ENCODE results near the gene PCAT7. TPM values are rescaled to one million over a fixed set of nuclear protein-coding genes. Genes with fewer than 3 reads are reported as not detected.
A peak's percentile ranks its signal among the peaks of the same experiment; 100 is the strongest.

Gene PCAT7
- total RNA-seq, 2 donors from 2014 or later = not detected

- peaks cover 8% of the 10 kb centered on the region for H3K4me1 Mint-ChIP-seq
- H3K36me3 Mint-ChIP-seq (ENCODE audit: low read depth) = no peaks in the 10 kb centered on the region
- DNase-seq (no peak), ATAC-seq (no peak)
- H3K27ac Mint-ChIP-seq = no peak overlapping the region
- peaks cover 17% of the 10 kb centered on the region for H3K27me3 Mint-ChIP-seq
- H3K4me3 Mint-ChIP-seq = no peak overlapping the region
- H3K9me3 ChIP-seq (ENCODE audit: control insufficient read depth, low read length, poor library complexity, severe bottlenecking) = no peaks in the 10 kb centered on the region
Observed at GRCh38 chr9:94599102-94599501, 44.2 kb downstream of the PCAT7 start.

- Mint-ChIP-seq H3K27me3 (peaks cover 6% of the 10 kb centered on the region), H3K4me3 (no peak overlapping the region), H3K27ac (no peak overlapping the region), H3K36me3 (ENCODE audit: low read depth) (no peaks in the 10 kb centered on the region), H3K4me1 (peaks cover 6% of the 10 kb centered on the region)
- H3K9me3 ChIP-seq (ENCODE audit: control insufficient read depth, low read length, poor library complexity, severe bottlenecking) = no peaks in the 10 kb centered on the region
- DNase-seq = no peak
- ATAC-seq = no peak
Observed at GRCh38 chr9:94600258-94600657, 45.4 kb downstream of the PCAT7 start.

GRCh38 chr9:94600715-94601114, 45.8 kb downstream of the PCAT7 start:
- Mint-ChIP-seq H3K27me3 (peaks cover 9% of the 10 kb centered on the region), H3K4me1 (peaks cover 6% of the 10 kb centered on the region), H3K36me3 (ENCODE audit: low read depth) (no peaks in the 10 kb centered on the region), H3K4me3 (no peak overlapping the region), H3K27ac (no peak overlapping the region)
- no peaks in the 10 kb centered on the region for H3K9me3 ChIP-seq (ENCODE audit: control insufficient read depth, low read length, poor library complexity, severe bottlenecking)
- DNase-seq = no peak
- ATAC-seq = no peak

GRCh38 chr9:94602666-94603065, 47.8 kb downstream of the PCAT7 start:
- H3K4me3 Mint-ChIP-seq = peak overlapping the region; percentile 41
- DNase-seq (no peak), ATAC-seq (no peak)
- H3K27me3 Mint-ChIP-seq = peaks cover 18% of the 10 kb centered on the region
- no peaks in the 10 kb centered on the region for H3K9me3 ChIP-seq (ENCODE audit: control insufficient read depth, low read length, poor library complexity, severe bottlenecking)
- no peaks in the 10 kb centered on the region for H3K36me3 Mint-ChIP-seq (ENCODE audit: low read depth)
- peaks cover 6% of the 10 kb centered on the region for H3K4me1 Mint-ChIP-seq
- H3K27ac Mint-ChIP-seq = no peak overlapping the region

- DNase-seq = peak; percentile 22 to 57 (median 22)
- peaks cover 6% of the 10 kb centered on the region for H3K4me1 Mint-ChIP-seq
- H3K27me3 Mint-ChIP-seq = peaks cover 15% of the 10 kb centered on the region
- peak; percentile 90 for ATAC-seq
- H3K9me3 ChIP-seq (ENCODE audit: control insufficient read depth, low read length, poor library complexity, severe bottlenecking) = no peaks in the 10 kb centered on the region
- H3K4me3 Mint-ChIP-seq = peak overlapping the region; percentile 41
- no peak overlapping the region for H3K27ac Mint-ChIP-seq
- no peaks in the 10 kb centered on the region for H3K36me3 Mint-ChIP-seq (ENCODE audit: low read depth)
Observed at GRCh38 chr9:94603259-94604160, 48.6 kb downstream of the PCAT7 start.

GRCh38 chr9:94606646-94607422, 52.0 kb downstream of the PCAT7 start:
- no peak for DNase-seq
- H3K9me3 ChIP-seq (ENCODE audit: control insufficient read depth, low read length, poor library complexity, severe bottlenecking) = no peaks in the 10 kb centered on the region
- H3K27me3 Mint-ChIP-seq = peaks cover 26% of the 10 kb centered on the region
- H3K4me3 Mint-ChIP-seq = no peak overlapping the region
- H3K27ac Mint-ChIP-seq = no peak overlapping the region
- peaks cover 12% of the 10 kb centered on the region for H3K4me1 Mint-ChIP-seq
- no peak for ATAC-seq
- peaks cover 3% of the 10 kb centered on the region for H3K36me3 Mint-ChIP-seq (ENCODE audit: low read depth)

- Mint-ChIP-seq H3K27me3 (peaks cover 26% of the 10 kb centered on the region), H3K4me3 (no peak overlapping the region), H3K4me1 (peaks cover 15% of the 10 kb centered on the region), H3K36me3 (ENCODE audit: low read depth) (peaks cover 3% of the 10 kb centered on the region), H3K27ac (no peak overlapping the region)
- ATAC-seq (no peak), DNase-seq (no peak)
- no peaks in the 10 kb centered on the region for H3K9me3 ChIP-seq (ENCODE audit: control insufficient read depth, low read length, poor library complexity, severe bottlenecking)
Observed at GRCh38 chr9:94607423-94607691, 52.5 kb downstream of the PCAT7 start.

GRCh38 chr9:94610181-94610606, 55.3 kb downstream of the PCAT7 start:
- Mint-ChIP-seq H3K27ac (no peak overlapping the region), H3K4me3 (no peak overlapping the region), H3K36me3 (ENCODE audit: low read depth) (peaks cover 3% of the 10 kb centered on the region), H3K27me3 (peaks cover 26% of the 10 kb centered on the region), H3K4me1 (peaks cover 11% of the 10 kb centered on the region)
- no peak for ATAC-seq
- no peaks in the 10 kb centered on the region for H3K9me3 ChIP-seq (ENCODE audit: control insufficient read depth, low read length, poor library complexity, severe bottlenecking)
- DNase-seq = no peak

- Mint-ChIP-seq H3K27me3 (peaks cover 18% of the 10 kb centered on the region), H3K4me3 (no peak overlapping the region), H3K36me3 (ENCODE audit: low read depth) (peaks cover 3% of the 10 kb centered on the region), H3K27ac (peak overlapping the region; percentile 4), H3K4me1 (peaks cover 11% of the 10 kb centered on the region)
- ATAC-seq (no peak), DNase-seq (no peak)
- no peaks in the 10 kb centered on the region for H3K9me3 ChIP-seq (ENCODE audit: control insufficient read depth, low read length, poor library complexity, severe bottlenecking)
Observed at GRCh38 chr9:94611638-94612068, 56.8 kb downstream of the PCAT7 start.

- H3K4me3 Mint-ChIP-seq = no peak overlapping the region
- H3K27me3 Mint-ChIP-seq = peaks cover 14% of the 10 kb centered on the region
- no peaks in the 10 kb centered on the region for H3K9me3 ChIP-seq (ENCODE audit: control insufficient read depth, low read length, poor library complexity, severe bottlenecking)
- peaks cover 11% of the 10 kb centered on the region for H3K4me1 Mint-ChIP-seq
- DNase-seq (no peak), ATAC-seq (no peak)
- peaks cover 3% of the 10 kb centered on the region for H3K36me3 Mint-ChIP-seq (ENCODE audit: low read depth)
- H3K27ac Mint-ChIP-seq = peak overlapping the region; percentile 4
Observed at GRCh38 chr9:94612071-94612470, 57.2 kb downstream of the PCAT7 start.

- DNase-seq = no peak
- Mint-ChIP-seq H3K27me3 (peaks cover 16% of the 10 kb centered on the region), H3K4me1 (peaks cover 11% of the 10 kb centered on the region), H3K36me3 (ENCODE audit: low read depth) (peaks cover 5% of the 10 kb centered on the region), H3K27ac (no peak overlapping the region), H3K4me3 (no peak overlapping the region)
- no peak for ATAC-seq
- H3K9me3 ChIP-seq (ENCODE audit: control insufficient read depth, low read length, poor library complexity, severe bottlenecking) = no peaks in the 10 kb centered on the region
Observed at GRCh38 chr9:94613003-94613402, 58.1 kb downstream of the PCAT7 start.

GRCh38 chr9:94619026-94619425, 64.1 kb downstream of the PCAT7 start:
- no peaks in the 10 kb centered on the region for H3K9me3 ChIP-seq (ENCODE audit: control insufficient read depth, low read length, poor library complexity, severe bottlenecking)
- DNase-seq = no peak
- Mint-ChIP-seq H3K36me3 (ENCODE audit: low read depth) (peaks cover 7% of the 10 kb centered on the region), H3K27me3 (peaks cover 16% of the 10 kb centered on the region), H3K4me3 (no peak overlapping the region), H3K4me1 (peaks cover 2% of the 10 kb centered on the region), H3K27ac (no peak overlapping the region)
- ATAC-seq = no peak

Data from T-helper 17 cell (primary cell).